Stimulated activated CD4-positive, alpha-beta T cell treated with anti-CD3 and anti-CD28 coated beads, Interleukin-1b, Interleukin-23, amount 100 ng/mL, for 48 hours (primary cell): ENCODE data around the gene CT47B1.
"Not testable (repeated sequence)": the region's sequence is repeated elsewhere in the genome, so short reads cannot be mapped to it uniquely, and the experiment has no call there.

Experiments
- DNase-seq: peaks from one replicate; pipeline ENCODE4 v3.0.0-alpha.2; 2020

The CT47B1 gene

GRCh38 chrX:120875766-120876165 is at the start of gene CT47B1:
Gene CT47B1 (minus strand): TSS chrX:120875866. CDS start chrX:120875670, 196 bp downstream.
- not testable (repeated sequence) for DNase-seq

- no peak for DNase-seq
Observed at GRCh38 chrX:120874678-120875557, 748 bp downstream of the CT47B1 start.

GRCh38 chrX:120857240-120857639 is 18.4 kb downstream of the CT47B1 start:
- DNase-seq = no peak

- DNase-seq = no peak
Observed at GRCh38 chrX:120840827-120841226, 34.8 kb downstream of the CT47B1 start.

GRCh38 chrX:120839491-120839890 is 36.2 kb downstream of the CT47B1 start:
- no peak for DNase-seq

- DNase-seq = not testable (repeated sequence)
Observed at GRCh38 chrX:120827213-120827612, 48.5 kb downstream of the CT47B1 start.

- DNase-seq = no peak
Observed at GRCh38 chrX:120825146-120825545, 50.5 kb downstream of the CT47B1 start.

- DNase-seq = no peak
Observed at GRCh38 chrX:120824021-120824420, 51.6 kb downstream of the CT47B1 start.

- no peak for DNase-seq
Observed at GRCh38 chrX:120823556-120823955, 52.1 kb downstream of the CT47B1 start.
